ENCODE data around the gene INCA1.

DNA sequence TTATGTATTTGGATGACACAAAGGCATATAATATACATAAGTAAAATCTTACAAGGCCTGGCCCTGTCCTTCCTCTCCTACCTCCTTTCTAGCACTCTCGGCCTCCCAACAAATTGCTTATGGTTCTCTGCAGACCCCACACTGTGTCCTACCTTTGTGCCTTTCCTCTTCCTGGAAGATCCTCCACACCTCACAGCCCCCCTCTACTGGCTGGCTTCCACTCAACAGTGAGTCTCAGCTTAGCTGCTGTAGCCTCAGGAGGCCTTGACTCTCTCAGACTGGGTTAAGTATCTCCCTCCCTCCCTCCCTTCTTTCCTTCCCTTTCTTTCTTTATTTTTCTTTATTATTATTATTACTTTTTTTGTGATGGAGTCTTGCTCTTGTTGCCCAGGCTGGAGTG lies 46.2 kb upstream of the INCA1 start:
- TF ChIP-seq POLR2A (IDR thresholded peaks at IDR 0.05; ENCODE audit: low read depth, low read length): no peak
- no peak for TF ChIP-seq FOS (IDR thresholded peaks at IDR 0.05; ENCODE audit: borderline replicate concordance, insufficient read depth, low read length)
- TF ChIP-seq, protein P1, sequence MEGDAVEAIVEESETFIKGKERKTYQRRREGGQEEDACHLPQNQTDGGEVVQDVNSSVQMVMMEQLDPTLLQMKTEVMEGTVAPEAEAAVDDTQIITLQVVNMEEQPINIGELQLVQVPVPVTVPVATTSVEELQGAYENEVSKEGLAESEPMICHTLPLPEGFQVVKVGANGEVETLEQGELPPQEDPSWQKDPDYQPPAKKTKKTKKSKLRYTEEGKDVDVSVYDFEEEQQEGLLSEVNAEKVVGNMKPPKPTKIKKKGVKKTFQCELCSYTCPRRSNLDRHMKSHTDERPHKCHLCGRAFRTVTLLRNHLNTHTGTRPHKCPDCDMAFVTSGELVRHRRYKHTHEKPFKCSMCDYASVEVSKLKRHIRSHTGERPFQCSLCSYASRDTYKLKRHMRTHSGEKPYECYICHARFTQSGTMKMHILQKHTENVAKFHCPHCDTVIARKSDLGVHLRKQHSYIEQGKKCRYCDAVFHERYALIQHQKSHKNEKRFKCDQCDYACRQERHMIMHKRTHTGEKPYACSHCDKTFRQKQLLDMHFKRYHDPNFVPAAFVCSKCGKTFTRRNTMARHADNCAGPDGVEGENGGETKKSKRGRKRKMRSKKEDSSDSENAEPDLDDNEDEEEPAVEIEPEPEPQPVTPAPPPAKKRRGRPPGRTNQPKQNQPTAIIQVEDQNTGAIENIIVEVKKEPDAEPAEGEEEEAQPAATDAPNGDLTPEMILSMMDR (IDR thresholded peaks at IDR 0.05; ENCODE audit: extremely low read depth in 1 of 2, insufficient read depth in 1 of 2, low read depth in 1 of 2, low read length in 2 of 2): no peak
- no peak for TF ChIP-seq POLR2AphosphoS5 (IDR thresholded peaks at IDR 0.05; ENCODE audit: insufficient read depth, low read depth, low read length)
- TF ChIP-seq EZH2 (IDR thresholded peaks at IDR 0.05; ENCODE audit: borderline replicate concordance, low read depth, low read length, severe bottlenecking): no peak
- TF ChIP-seq, protein P2, sequence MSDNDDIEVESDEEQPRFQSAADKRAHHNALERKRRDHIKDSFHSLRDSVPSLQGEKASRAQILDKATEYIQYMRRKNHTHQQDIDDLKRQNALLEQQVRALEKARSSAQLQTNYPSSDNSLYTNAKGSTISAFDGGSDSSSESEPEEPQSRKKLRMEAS (IDR thresholded peaks at IDR 0.05; ENCODE audit: insufficient read depth, insufficient read length): no peak
- no peak for TF ChIP-seq JUN (IDR thresholded peaks at IDR 0.05; ENCODE audit: borderline replicate concordance, insufficient read depth, insufficient read length, low read depth)
